Panc1 (cell line): ENCODE measurements around the gene SMC4. TPM values are rescaled to one million over a fixed set of nuclear protein-coding genes. Genes with fewer than 3 reads are reported as not detected.
A peak's percentile ranks its signal among the peaks of the same experiment; 100 is the strongest.

Experiments
- ATAC-seq: fragments of 200-7000 bp; cut with Tn5 transposase; 2 replicates; pipeline ENCODE4 v1.9.1; 2020; ENCODE audit warnings: mild to moderate bottlenecking, moderate library complexity
- BruUV-seq: library from RNA; stranded (reverse); fragments of 400-500 nt; replicated peaks from 2 replicates; lab custom pipeline; 2021; lab: Mats Ljungman, UMichigan
- CTCF ChIA-PET: fragments of 300-600 bp; sonication (Branson Sonifier 250); formaldehyde crosslinking; loops from one replicate; lab custom pipeline; 2022; ENCODE audit warnings: antibody characterized with exemption; lab: Charles Lee
- POLR2A ChIA-PET: fragments of 300-600 bp; sonication (Branson Sonifier 250); formaldehyde crosslinking; loops from one replicate; lab custom pipeline; 2022; ENCODE audit warnings: antibody characterized with exemption; lab: Charles Lee
- DNase-seq: peaks from one replicate; pipeline ENCODE4 v3.0.0-alpha.2; 2010; ENCODE audit warnings: low read depth, low spot score
- H3K27ac ChIP-seq: 2 replicates; pipeline ENCODE4 v1.5.1; 2011; ENCODE audit warnings: mild to moderate bottlenecking, low read length, inconsistent platforms
- H3K27me3 ChIP-seq: fragments of 200-500 bp; sonication (Bioruptor generic); 2 replicates; pipeline ENCODE4 v1.6.0; 2014; ENCODE audit warnings: low read length, inconsistent platforms; ENCODE audit not compliant: control insufficient read depth, insufficient read depth
- H3K36me3 ChIP-seq: fragments of 200-500 bp; sonication (Bioruptor generic); 2 replicates; pipeline ENCODE4 v1.5.1; 2014; ENCODE audit warnings: inconsistent platforms, mild to moderate bottlenecking, low read length, moderate library complexity; ENCODE audit not compliant: control insufficient read depth, insufficient read depth
- H3K4me1 ChIP-seq: 2 replicates; pipeline ENCODE4 v1.5.1; 2011; ENCODE audit warnings: inconsistent platforms, mild to moderate bottlenecking, low read length, moderate library complexity; ENCODE audit not compliant: control insufficient read depth, insufficient read depth
- H3K4me3 ChIP-seq, 2 experiments: 2 replicates each; pipeline ENCODE4 v1.5.1; 2011 to 2012; ENCODE audit warnings: low read depth in 2 of 2, low read length in 2 of 2, mild to moderate bottlenecking in 2 of 2, inconsistent platforms in 1 of 2, moderate library complexity in 1 of 2
- H3K9me3 ChIP-seq: fragments of 200-500 bp; sonication (Bioruptor generic); 2 replicates; pipeline ENCODE4 v1.5.1; 2014; ENCODE audit warnings: low read depth, mild to moderate bottlenecking, inconsistent platforms, low read length, moderate library complexity; ENCODE audit not compliant: control insufficient read depth, insufficient read depth
- POLR2AphosphoS5 ChIP-seq: IDR thresholded peaks from 2 replicates; pipeline ENCODE4 v1.6.1; 2012; ENCODE audit warnings: mild to moderate bottlenecking, low read depth, low read length, moderate library complexity
- SIN3A ChIP-seq: IDR thresholded peaks from 2 replicates; pipeline ENCODE4 v1.6.1; 2012; ENCODE audit warnings: low read depth, mild to moderate bottlenecking, low read length, moderate library complexity, borderline replicate concordance; ENCODE audit not compliant: insufficient read depth
- TCF7L2 ChIP-seq: IDR thresholded peaks from 2 replicates; pipeline ENCODE4 v1.6.1; 2011; ENCODE audit warnings: mild to moderate bottlenecking, low read depth, low read length, inconsistent platforms
- in situ Hi-C: cut with HindIII; loops from 2 replicates; pipeline ENCODE4 v1.10.0; 2016; ENCODE audit warnings: low sequenced_read_pairs, low pct_unique_long_range_greater_than_20kb
- intact Hi-C: fragments of 100-400 bp; cut with micrococcal nuclease; formaldehyde crosslinking; loops from one replicate; pipeline ENCODE4 v1.10.0; 2022; ENCODE audit not compliant: unreplicated experiment
- total RNA-seq: library from RNA; stranded (reverse); gene quantifications from one replicate; pipeline ENCODE4 v1.2.1, GENCODE V29; 2021; ENCODE audit not compliant: unreplicated experiment
- TF ChIP-seq, protein P1 (sequence below), 2 experiments: IDR thresholded peaks; 2 replicates each; pipeline ENCODE4 v1.6.1; 2011 to 2012; ENCODE audit warnings: low read depth in 2 of 2, control low read depth in 1 of 2, low read length in 1 of 2, mild to moderate bottlenecking in 1 of 2, moderate library complexity in 1 of 2; ENCODE audit not compliant: insufficient read depth in 1 of 2
- TF ChIP-seq, protein P2 (sequence below): fragments of 450-650 bp; IDR thresholded peaks from 2 replicates; pipeline ENCODE4 v1.5.1; 2017; ENCODE audit warnings: mild to moderate bottlenecking

Gene SMC4
- total RNA-seq, 1 experiment from 2014 or later = 160 TPM

DNA sequence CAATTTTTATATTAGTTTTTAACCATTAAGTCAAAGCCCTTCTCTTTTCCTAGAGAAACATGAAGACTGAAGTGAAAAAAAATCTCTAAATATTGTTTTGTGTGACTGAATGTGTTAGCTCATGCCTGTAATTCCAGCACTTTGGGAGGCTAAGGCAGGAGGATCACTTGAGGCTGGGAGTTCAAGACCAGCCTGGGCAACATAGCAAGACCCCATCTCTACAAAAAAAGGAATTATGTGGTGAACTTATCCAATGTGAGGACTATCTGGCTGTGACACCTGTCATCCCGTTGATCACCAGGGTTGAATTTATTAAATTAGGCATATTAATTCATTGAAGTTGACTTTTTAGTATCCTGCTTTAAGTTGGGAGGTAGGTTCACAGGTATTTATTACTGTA, 13.0 kb downstream of the SMC4 start:
- H3K4me1 ChIP-seq = no peaks in the 10 kb centered on the region
- H3K27ac ChIP-seq = no peak overlapping the region
- no peaks in the 10 kb centered on the region for H3K9me3 ChIP-seq
- TF ChIP-seq TCF7L2 = no peak
- TF ChIP-seq, protein P1, sequence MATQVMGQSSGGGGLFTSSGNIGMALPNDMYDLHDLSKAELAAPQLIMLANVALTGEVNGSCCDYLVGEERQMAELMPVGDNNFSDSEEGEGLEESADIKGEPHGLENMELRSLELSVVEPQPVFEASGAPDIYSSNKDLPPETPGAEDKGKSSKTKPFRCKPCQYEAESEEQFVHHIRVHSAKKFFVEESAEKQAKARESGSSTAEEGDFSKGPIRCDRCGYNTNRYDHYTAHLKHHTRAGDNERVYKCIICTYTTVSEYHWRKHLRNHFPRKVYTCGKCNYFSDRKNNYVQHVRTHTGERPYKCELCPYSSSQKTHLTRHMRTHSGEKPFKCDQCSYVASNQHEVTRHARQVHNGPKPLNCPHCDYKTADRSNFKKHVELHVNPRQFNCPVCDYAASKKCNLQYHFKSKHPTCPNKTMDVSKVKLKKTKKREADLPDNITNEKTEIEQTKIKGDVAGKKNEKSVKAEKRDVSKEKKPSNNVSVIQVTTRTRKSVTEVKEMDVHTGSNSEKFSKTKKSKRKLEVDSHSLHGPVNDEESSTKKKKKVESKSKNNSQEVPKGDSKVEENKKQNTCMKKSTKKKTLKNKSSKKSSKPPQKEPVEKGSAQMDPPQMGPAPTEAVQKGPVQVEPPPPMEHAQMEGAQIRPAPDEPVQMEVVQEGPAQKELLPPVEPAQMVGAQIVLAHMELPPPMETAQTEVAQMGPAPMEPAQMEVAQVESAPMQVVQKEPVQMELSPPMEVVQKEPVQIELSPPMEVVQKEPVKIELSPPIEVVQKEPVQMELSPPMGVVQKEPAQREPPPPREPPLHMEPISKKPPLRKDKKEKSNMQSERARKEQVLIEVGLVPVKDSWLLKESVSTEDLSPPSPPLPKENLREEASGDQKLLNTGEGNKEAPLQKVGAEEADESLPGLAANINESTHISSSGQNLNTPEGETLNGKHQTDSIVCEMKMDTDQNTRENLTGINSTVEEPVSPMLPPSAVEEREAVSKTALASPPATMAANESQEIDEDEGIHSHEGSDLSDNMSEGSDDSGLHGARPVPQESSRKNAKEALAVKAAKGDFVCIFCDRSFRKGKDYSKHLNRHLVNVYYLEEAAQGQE (IDR thresholded peaks at IDR 0.05; ENCODE audit: insufficient read depth in 1 of 2, low read depth in 2 of 2, low read length in 1 of 2) = no peak
- TF ChIP-seq SIN3A = no peak
- TF ChIP-seq, protein P2, sequence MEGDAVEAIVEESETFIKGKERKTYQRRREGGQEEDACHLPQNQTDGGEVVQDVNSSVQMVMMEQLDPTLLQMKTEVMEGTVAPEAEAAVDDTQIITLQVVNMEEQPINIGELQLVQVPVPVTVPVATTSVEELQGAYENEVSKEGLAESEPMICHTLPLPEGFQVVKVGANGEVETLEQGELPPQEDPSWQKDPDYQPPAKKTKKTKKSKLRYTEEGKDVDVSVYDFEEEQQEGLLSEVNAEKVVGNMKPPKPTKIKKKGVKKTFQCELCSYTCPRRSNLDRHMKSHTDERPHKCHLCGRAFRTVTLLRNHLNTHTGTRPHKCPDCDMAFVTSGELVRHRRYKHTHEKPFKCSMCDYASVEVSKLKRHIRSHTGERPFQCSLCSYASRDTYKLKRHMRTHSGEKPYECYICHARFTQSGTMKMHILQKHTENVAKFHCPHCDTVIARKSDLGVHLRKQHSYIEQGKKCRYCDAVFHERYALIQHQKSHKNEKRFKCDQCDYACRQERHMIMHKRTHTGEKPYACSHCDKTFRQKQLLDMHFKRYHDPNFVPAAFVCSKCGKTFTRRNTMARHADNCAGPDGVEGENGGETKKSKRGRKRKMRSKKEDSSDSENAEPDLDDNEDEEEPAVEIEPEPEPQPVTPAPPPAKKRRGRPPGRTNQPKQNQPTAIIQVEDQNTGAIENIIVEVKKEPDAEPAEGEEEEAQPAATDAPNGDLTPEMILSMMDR = no peak
- TF ChIP-seq POLR2AphosphoS5 = no peak
- no peak for DNase-seq
- BruUV-seq = no TSS peak
- ATAC-seq = no peak
- POLR2A ChIA-PET = no interaction called here
- peaks cover 77% of the 10 kb centered on the region for H3K36me3 ChIP-seq
- CTCF ChIA-PET = no interaction called here
- in situ Hi-C loops (no loop called here), intact Hi-C loops (loop anchor here (5.0 kb wide), 2 partner anchors 250 to 380 kb away; no protein-coding TSS in a partner anchor)
- no peaks in the 10 kb centered on the region for H3K27me3 ChIP-seq
- no peak overlapping the region for H3K4me3 ChIP-seq

DNA sequence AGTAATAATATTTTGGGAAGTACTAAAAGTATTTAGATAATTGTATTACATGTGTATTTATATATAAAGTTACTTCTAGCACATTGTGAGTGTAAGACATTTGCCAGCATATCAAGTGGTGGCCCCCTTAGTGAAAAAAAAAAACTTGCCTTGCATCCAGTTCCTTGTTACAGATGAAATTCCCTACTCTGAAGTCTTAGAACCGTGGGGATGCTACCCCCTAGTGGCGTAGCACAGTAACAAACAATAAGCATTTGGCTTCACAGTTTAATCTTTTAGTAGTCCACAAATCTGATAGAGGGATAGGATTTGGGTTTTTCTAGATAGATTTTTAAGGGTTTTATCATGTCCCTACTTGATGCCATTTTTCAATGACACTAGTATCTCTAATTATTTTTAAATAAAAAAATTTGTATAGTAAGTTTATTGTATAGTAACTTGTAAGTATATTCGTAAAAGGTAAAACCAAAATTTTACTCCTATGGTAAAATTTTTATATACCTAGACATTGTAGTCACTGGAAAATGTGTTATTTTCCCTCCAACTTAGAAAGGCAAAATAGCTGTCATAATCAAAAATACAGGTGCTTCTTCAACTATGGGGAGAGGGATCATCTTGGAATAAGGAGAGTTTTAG, 14.3 kb downstream of the SMC4 start:
- no peaks in the 10 kb centered on the region for H3K9me3 ChIP-seq
- in situ Hi-C loops = no loop called here
- no peaks in the 10 kb centered on the region for H3K4me1 ChIP-seq
- no peaks in the 10 kb centered on the region for H3K27me3 ChIP-seq
- TF ChIP-seq, protein P1 (IDR thresholded peaks at IDR 0.05; ENCODE audit: insufficient read depth in 1 of 2, low read depth in 2 of 2, low read length in 1 of 2) = no peak
- TF ChIP-seq, protein P2 = peak; percentile 85; the same call in 1 of the 2 replicates
- BruUV-seq = no TSS peak
- intact Hi-C loops = loop anchor here (5.0 kb wide), 2 partner anchors 251 to 381 kb away; no protein-coding TSS in a partner anchor
- H3K27ac ChIP-seq = no peak overlapping the region
- peaks cover 80% of the 10 kb centered on the region for H3K36me3 ChIP-seq
- DNase-seq = no peak
- ChIA-PET POLR2A (no interaction called here), CTCF (interaction anchor here (0.7 to 1.1 kb wide), 3 partner anchors 12 to 858 kb away, joined by 3 to 5 read pairs (median 4); no protein-coding TSS in a partner anchor)
- no peak overlapping the region for H3K4me3 ChIP-seq
- ATAC-seq = peak; percentile 76
